HG02981 (cell line): ENCODE results near the gene TANGO2.

Experiments
- ATAC-seq: cut with Tn5 transposase; IDR thresholded peaks from one replicate; pipeline ENCODE4 v1.9.1; 2021; ENCODE audit warnings: mild to moderate bottlenecking, moderate library complexity; ENCODE audit not compliant: unreplicated experiment

The TANGO2 gene

GRCh38 chr22:19994851-19995610 is 25.9 kb upstream of the TANGO2 start:
- ATAC-seq: no peak

GRCh38 chr22:19995611-19996339 is 25.1 kb upstream of the TANGO2 start:
- no peak for ATAC-seq

DNA sequence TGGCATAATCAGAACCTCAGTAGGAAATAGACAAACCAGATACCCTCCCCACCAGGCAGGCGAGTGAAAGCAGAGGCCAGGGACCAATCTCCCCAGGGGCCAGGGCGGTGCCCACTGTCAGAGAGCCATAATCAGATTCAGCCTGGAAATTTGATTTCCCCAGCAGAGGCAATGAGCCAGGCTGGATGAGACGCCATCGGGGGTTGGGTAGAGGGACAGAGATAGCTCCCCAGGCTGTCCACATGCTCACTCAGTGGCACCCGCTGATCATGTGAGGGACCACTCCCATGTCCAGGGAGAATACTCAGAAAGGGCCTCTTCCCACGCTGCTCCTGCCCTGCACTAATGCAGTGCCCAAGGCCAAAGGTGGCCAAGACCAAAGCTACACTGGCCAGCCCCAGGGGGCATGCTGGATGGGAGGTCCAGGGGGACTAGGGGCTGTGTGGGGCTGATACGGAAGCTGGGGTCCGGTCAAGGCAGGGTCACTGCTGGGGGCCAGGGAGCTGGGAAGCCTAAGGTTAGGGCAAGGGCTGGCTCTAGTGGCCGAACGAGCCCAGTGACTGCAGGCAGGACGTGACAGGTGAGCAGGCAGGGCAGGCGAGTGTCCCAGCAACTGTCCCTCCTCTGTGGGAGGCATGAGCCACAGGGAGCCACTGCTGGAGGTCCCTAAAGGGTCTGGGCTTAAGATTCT is 24.1 kb upstream of the TANGO2 start:
- no peak for ATAC-seq

GRCh38 chr22:19997561-19998231 is 23.2 kb upstream of the TANGO2 start:
- ATAC-seq: no peak

- no peak for ATAC-seq
These were observed 22.5 kb upstream of the TANGO2 start for GRCh38 chr22:19998232-19998951.

DNA sequence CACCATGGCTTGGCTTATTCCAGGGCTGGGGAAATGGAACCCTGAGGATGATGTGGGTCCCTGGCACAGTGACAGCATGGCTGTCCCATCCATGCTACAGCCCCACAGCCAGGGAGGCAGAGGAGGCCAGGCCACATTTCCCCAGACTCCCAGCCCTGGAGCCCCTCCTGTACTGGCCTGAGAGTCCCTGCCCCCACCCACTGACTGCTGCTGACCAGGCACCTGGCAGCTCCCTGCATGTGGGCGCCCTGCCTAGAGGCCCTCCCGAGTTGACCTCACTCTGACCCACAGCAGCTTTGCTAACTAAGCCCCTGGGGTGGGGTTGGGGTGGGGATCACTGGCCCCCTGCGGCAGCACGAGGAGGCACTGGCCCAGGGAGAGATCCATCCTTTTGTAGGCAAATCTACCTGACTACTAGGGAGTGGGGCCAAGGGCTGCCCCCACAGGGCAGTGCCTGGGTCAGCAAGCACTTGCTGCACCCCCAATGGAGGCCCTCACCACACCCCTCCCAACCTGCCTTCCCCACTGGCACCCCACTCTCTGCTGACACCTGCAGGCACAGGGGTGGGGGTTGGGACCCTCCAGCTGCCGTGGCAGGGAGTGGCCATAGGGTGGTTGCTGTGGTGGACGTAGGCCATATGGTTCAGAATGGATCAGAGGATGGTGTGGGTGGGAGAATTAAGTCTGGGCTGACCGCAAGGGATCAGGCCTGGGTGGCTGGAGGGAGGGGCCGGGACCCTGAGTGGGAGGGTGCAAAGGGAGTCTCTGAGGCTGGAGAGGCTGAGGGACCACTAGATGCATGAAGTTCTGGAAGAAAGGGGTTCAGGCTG is 21.7 kb upstream of the TANGO2 start:
- ATAC-seq: no peak

DNA sequence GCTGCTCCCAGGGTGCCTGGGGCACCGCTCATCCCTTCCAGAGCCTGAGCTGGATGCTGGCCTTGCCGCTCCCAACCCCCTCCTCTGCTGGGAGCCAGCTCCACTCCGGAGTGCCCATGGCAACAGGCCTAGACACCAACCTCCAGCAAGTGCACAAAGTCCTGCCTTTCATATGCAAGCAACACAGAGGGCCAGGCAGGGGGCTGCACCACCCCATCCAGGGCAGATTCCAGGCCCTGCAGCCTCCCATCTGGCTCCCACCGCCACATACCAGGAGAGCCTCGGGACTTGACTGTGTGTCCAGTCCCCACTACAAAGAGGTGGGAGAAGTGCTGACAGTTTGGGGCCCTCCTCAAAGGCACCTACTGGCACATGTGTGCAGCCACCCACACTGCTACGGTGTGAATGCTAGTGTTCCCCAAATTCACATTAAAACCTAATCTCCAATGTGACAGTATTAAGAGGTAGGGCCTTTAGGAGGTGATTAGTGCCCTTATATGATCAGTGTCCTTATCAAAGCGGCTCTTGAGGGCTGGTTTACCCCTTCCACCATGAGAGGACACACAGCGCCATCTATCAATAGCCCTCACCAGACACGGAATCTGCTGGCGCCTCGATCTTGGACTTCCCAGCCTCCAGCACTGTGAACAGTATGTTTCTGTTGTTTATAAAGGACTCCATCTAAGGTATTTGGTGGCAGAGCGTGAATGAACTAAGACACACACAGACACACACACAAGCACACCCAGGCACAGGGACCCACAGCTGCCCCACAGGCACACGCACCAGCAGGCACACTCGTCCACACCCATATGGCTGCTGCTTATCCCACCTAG is 20.4 kb upstream of the TANGO2 start:
- no peak for ATAC-seq

DNA sequence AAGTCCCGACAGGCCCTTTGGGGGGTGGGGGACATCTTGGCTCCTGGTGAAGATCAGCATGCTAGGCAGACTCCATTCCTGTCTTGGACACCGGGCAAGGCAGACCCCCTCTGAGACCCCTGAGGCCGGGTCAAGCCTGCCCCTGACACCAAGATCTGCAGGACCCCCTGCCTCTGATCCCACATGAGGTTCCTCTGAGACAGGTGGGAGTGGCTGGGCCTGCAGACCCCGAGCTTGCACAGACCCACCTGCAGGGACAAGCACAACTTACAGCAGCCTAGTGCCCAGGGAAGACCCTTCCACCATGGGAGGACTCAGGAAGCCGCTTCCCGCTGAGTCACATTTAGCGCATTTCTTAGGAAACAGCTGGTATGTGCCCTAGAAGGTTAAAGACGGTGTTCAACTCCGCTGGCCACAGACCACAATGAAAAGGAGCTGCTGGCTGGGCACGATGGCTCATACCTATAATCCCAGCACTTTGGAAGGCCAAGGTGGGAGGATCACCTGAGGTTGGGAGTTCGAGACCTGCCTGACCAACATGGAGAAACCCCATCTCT is 19.8 kb upstream of the TANGO2 start:
- ATAC-seq: no peak

DNA sequence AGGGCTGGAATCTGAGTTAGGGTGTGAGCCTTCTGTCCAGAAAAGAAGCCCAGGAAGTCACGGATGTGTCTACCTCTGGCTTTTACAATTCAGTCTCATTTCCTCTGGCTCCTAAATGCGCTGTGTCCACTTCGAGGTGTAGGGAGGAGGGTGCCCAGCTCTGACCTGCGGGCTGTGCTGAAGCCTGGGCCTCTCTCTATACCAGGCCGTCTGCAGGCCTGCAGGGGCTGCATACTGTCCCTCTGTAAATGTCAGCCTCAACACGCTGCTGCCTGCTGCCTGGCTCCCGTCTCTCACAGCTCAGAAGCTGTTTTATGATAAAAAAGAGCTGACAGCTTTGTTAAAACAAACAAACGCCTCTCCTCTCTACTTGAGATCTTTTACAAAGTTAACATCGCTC is 18.8 kb upstream of the TANGO2 start:
- ATAC-seq: no peak

DNA sequence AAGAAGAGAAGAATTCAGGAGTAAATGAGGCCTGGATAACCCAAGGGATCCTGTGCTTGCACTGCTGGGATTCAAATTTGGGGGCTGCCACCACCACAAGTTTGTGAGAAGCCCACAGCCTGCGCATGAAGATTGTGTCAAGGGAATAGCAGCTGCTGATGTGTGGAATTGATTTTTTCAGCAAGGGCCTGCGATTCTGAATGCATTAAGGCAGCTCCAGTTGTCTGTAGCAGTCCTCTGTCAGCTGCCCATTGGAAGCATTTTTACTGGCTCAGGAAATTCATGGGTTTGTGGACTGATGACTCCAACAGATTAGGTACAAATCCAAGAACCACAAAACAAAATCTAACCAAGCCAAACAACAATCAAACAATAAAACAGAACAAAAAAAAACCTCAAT is 18.3 kb upstream of the TANGO2 start:
- ATAC-seq: no peak

DNA sequence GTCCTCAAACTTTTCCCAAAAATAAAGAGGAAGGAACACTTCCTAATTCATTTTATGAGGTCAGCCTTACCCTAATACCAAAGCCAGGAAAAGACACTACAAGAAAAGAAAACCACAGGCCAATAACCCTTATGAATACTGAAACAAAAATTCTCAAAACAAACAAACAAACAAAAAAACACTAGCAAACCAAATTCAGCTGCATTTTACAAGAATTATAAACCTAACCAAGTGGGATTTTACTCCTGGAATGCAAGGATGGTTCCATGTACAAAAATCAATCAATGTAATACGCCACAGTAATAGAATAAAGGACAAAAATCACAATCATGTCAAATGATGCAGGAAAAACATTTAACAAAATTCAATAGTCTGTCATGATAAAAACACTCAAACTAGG is 17.6 kb upstream of the TANGO2 start:
- no peak for ATAC-seq

GRCh38 chr22:20004464-20004863 is 16.4 kb upstream of the TANGO2 start:
- no peak for ATAC-seq

DNA sequence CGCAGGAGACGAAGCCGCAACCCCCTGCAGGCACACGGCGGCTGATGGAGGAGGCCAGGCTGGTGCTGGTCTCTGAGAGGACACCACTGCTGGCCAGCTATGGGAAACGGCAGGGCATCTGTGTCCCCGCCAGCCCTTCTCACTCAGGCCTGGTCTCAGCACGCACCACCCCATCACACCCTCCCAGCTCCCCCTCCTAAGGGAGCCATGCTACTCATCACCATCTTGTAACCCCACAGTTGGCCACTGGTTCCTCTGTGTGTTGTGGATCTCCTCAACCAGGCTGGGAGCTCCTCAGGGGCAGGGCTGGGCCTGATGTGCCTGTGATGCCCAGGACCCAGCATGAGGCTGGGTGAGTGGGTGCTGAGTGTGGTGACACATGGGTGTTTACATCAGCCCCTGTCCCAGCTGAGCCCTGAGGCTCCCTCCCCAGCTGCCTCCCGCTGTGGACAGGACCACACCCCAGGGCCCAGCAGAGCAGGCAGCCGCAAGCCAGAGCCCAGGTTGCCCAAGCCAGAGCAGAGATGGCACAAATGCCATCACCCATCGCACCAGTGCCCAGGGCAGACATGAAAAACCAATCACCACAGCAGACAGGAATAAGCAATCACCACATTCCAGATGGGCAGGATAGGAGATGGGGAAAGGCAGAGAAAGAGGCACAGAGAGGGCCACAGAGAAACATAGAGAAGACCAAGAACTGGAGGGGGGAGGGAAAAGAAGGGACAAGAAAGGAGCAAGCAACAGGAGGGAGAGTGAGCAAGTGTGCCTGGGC is 12.5 kb upstream of the TANGO2 start:
- no peak for ATAC-seq

- ATAC-seq: no peak
These were observed 11.9 kb upstream of the TANGO2 start for GRCh38 chr22:20009018-20009491.

DNA sequence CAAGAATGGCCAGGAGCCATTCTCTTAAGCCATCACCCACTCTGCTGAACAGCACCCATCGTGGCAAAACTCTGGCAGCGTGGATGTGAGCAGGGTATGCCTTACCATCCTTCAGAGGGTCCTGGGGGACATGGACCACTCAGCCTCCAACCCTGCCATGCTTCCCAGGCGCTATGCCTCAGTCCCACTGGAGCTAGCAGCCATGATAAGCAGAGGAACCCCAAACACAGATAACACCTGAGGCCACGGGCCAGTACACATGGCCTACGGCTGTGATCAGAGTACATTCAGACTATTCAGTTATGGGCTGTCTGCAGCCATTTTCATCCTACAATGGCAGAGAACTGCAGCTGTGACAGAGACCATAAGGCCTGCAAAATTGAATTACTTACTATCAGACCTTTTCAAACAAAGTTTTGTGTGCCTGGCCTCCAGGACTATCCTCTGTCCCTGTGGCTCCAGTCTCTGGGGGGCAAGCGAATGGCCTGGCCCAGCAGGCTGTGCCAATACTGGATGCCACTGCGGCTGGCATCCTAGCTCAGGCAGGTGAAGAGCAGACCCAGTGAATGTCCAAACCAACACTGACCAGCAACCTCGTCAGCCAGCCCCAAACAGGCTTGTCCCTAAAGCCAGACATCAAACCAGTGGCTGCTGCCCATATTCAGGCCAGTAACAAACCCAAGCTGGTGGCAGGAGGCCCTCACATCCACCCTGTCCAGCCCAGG is 11.2 kb upstream of the TANGO2 start:
- ATAC-seq: no peak

- no peak for ATAC-seq
These were observed 10.4 kb upstream of the TANGO2 start for GRCh38 chr22:20010307-20011122.
